HepG2 (cell line): ENCODE data around the gene RPP25L. TPM values are rescaled to one million over a fixed set of nuclear protein-coding genes. Genes with fewer than 3 reads are reported as not detected.
A peak's percentile ranks its signal among the peaks of the same experiment; 100 is the strongest.

Source experiments
- CC2D1A ChIP-seq: sonication (generic); formaldehyde crosslinking; IDR thresholded peaks from 2 replicates; pipeline ENCODE4 v1.8.1; 2023; ENCODE audit warnings: mild to moderate bottlenecking, missing genetic modification reagents
- CHCHD3 ChIP-seq: sonication (generic); formaldehyde crosslinking; IDR thresholded peaks from 2 replicates; pipeline ENCODE4 v1.8.0; 2022; ENCODE audit warnings: mild to moderate bottlenecking, missing genetic modification reagents, moderate library complexity
- GRHL1 ChIP-seq: sonication (generic); formaldehyde crosslinking; conservative IDR thresholded peaks from 2 replicates; pipeline ENCODE4 v1.8.0; 2022; ENCODE audit warnings: missing genetic modification reagents
- HNRNPH1 ChIP-seq: fragments of 200-400 bp; formaldehyde crosslinking; optimal IDR thresholded peaks from 2 replicates; pipeline ENCODE3; 2017; ENCODE audit warnings: mild to moderate bottlenecking, low read depth, low read length
- HNRNPK ChIP-seq: fragments of 200-400 bp; formaldehyde crosslinking; IDR thresholded peaks from 2 replicates; pipeline ENCODE4 v1.6.1; 2018; ENCODE audit warnings: low read length, low read depth, moderate library complexity, mild to moderate bottlenecking; ENCODE audit not compliant: poor library complexity, severe bottlenecking
- JUND ChIP-seq: sonication (generic); formaldehyde crosslinking; IDR thresholded peaks from 2 replicates; pipeline ENCODE4 v1.8.0; 2022; ENCODE audit warnings: mild to moderate bottlenecking, missing genetic modification reagents
- MLX ChIP-seq: IDR thresholded peaks from 2 replicates; pipeline ENCODE4 v1.6.1; 2016
- MYNN ChIP-seq: sonication (generic); formaldehyde crosslinking; IDR thresholded peaks from 2 replicates; pipeline ENCODE4 v1.4.0; 2020; ENCODE audit warnings: mild to moderate bottlenecking, low read depth, missing genetic modification reagents
- PATZ1 ChIP-seq: sonication (generic); formaldehyde crosslinking; IDR thresholded peaks from 2 replicates; pipeline ENCODE4 v1.4.0; 2020; ENCODE audit warnings: missing genetic modification reagents
- SMAD1 ChIP-seq: sonication (generic); formaldehyde crosslinking; IDR thresholded peaks from 2 replicates; pipeline ENCODE4 v1.4.0; 2020; ENCODE audit warnings: missing genetic modification reagents, low read depth, mild to moderate bottlenecking, borderline replicate concordance
- SMARCC2 ChIP-seq: fragments of 450-650 bp; IDR thresholded peaks from 2 replicates; pipeline ENCODE4 v1.6.1; 2017; ENCODE audit warnings: antibody characterized with exemption, mild to moderate bottlenecking
- TAF1 ChIP-seq: sonication (generic); formaldehyde crosslinking; IDR thresholded peaks from 2 replicates; pipeline ENCODE4 v1.4.0; 2020; ENCODE audit warnings: missing genetic modification reagents
- UBTF ChIP-seq: sonication (generic); formaldehyde crosslinking; IDR thresholded peaks from 2 replicates; pipeline ENCODE4 v1.4.0; 2020; ENCODE audit warnings: mild to moderate bottlenecking, missing genetic modification reagents
- ZBTB33 ChIP-seq: sonication (generic); formaldehyde crosslinking; IDR thresholded peaks from 2 replicates; pipeline ENCODE4 v1.4.0; 2020; ENCODE audit warnings: missing genetic modification reagents
- ZNF251 ChIP-seq: sonication (generic); formaldehyde crosslinking; IDR thresholded peaks from 2 replicates; pipeline ENCODE4 v1.9.0; 2021; ENCODE audit warnings: mild to moderate bottlenecking, missing genetic modification reagents
- ZNF460 ChIP-seq: sonication (generic); formaldehyde crosslinking; IDR thresholded peaks from 2 replicates; pipeline ENCODE4 v1.5.1; 2020; ENCODE audit warnings: missing genetic modification reagents, mild to moderate bottlenecking, borderline replicate concordance
- polyA plus RNA-seq, 8 experiments: library from polyadenylated mRNA; depleted of rRNA in 3 of 8; stranded (reverse) in 7 of 8; unstranded in 1 of 8; fragments of >200 nt; fragmentation: Illumina TruSeq in 4 of 8; extraction: Trizol in 4 of 8; gene quantifications; 2 replicates each; pipeline versions ENCODE4 v1.2.1 to v1.2.3, GENCODE V29; 2011 to 2016; ENCODE audit warnings: low read depth in 4 of 8, missing spikeins in 1 of 8, mixed read lengths in 1 of 8; ENCODE audit not compliant: insufficient read depth in 1 of 8
- total RNA-seq, 5 experiments: library from RNA; depleted of rRNA; stranded (reverse); fragments of >200 nt; fragmentation: Illumina TruSeq; extraction: Trizol; gene quantifications; 2 replicates each; pipeline ENCODE4 v1.2.3, GENCODE V29; 2016; ENCODE audit warnings: low read depth in 1 of 5

Gene RPP25L
- total and polyA plus RNA-seq, 2 of the 13 experiments (the other 11 are each of a cell fraction or from before 2014, with no cell fraction given) = 24.5 to 27.3 TPM

GRCh38 chr9:34611811-34612787, at the start of gene RPP25L (continued):
- TF ChIP-seq SMAD1 (CRISPR knock-in tag) (no peak), CC2D1A (CRISPR knock-in tag) (no peak), UBTF (CRISPR knock-in tag) (peak; percentile 75), MLX (CRISPR knock-in tag) (no peak), MYNN (CRISPR knock-in tag) (no peak), JUND (CRISPR knock-in tag) (no peak), HNRNPK (no peak), SMARCC2 (no peak), ZBTB33 (no peak), PATZ1 (CRISPR knock-in tag) (no peak), ZNF460 (CRISPR knock-in tag) (no peak), ZNF251 (CRISPR knock-in tag) (no peak), CHCHD3 (CRISPR knock-in tag) (no peak), TAF1 (CRISPR knock-in tag) (peak; percentile 82), HNRNPH1 (no peak), GRHL1 (no peak)
